ENCODE data around the gene IFT74.

Gene IFT74

DNA sequence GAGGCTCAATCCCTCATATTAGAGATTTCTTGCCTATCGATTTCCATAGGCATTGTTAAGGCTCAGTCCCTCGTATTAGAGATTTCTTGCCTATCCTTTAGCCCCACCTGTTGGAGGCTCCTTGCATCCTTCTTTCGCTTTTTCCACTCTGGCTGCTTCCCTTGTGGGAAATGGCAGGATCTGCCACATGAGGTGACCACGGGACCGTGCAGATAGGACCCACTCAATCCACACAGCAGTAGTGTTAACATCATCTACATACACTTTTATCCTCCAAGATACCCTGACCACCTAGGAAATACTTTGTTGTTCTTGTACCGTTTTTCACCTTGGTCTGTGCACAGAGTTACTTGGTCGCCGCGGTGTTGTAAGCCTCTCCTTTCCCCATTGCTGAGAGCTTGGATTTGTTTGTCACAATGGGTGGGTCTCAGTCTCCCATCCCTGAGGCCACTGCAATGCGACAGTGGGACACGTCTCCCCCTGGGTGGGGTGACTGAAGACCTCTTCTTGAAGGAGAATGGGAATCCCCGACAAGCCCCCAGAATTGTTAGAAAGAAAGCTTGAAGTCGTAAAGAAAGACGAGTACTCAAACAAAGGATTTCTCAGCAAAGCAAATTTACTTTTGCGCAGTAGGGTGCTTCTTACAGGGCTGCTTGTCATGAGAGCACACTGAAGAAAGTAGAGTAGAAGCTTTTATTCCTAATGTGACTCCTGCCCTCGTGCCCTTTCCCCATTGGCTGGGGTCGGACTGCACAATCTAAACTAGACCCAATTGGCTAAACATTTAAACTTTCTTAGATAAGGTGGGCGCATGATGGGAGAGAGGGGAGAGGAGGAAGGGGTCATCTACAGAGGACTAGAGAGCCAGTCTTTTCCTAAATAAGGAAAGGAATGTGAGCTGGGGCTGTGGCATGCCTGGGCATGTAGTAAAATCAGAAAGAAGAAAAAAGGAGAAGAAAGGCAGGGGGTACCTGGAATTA, 19.8 kb downstream of the IFT74 start:
- POLR2A ChIA-PET, result interaction anchor here (1.0 to 1.1 kb wide), 2 partner anchors 29 to 84 kb away, joined by 3 read pairs; partner anchors contain the start of genes CAAP1 and PLAA
- CTCF ChIA-PET, result interaction anchor here (1.4 kb wide), 1 partner anchor 14 kb away, joined by 3 read pairs; no protein-coding TSS in a partner anchor
- DNase-seq (ENCODE audit: extremely low spot score), result peak; percentile 61
- TF ChIP-seq, protein P1, sequence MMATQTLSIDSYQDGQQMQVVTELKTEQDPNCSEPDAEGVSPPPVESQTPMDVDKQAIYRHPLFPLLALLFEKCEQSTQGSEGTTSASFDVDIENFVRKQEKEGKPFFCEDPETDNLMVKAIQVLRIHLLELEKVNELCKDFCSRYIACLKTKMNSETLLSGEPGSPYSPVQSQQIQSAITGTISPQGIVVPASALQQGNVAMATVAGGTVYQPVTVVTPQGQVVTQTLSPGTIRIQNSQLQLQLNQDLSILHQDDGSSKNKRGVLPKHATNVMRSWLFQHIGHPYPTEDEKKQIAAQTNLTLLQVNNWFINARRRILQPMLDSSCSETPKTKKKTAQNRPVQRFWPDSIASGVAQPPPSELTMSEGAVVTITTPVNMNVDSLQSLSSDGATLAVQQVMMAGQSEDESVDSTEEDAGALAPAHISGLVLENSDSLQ (IDR thresholded peaks at IDR 0.05), result no peak
- TF ChIP-seq NFRKB (IDR thresholded peaks at IDR 0.05) (no peak), SP1 (IDR thresholded peaks at IDR 0.05) (no peak), BHLHE40 (IDR thresholded peaks at IDR 0.05; ENCODE audit: borderline replicate concordance) (no peak), HDGF (IDR thresholded peaks at IDR 0.05; ENCODE audit: borderline replicate concordance) (no peak), L3MBTL2 (conservative IDR thresholded peaks at IDR 0.05) (no peak), FOXA1 (IDR thresholded peaks at IDR 0.05) (no peak), FOXK2 (IDR thresholded peaks at IDR 0.05) (no peak), FOXM1 (IDR thresholded peaks at IDR 0.05; ENCODE audit: borderline replicate concordance) (no peak), ELF4 (IDR thresholded peaks at IDR 0.05) (no peak)

DNA sequence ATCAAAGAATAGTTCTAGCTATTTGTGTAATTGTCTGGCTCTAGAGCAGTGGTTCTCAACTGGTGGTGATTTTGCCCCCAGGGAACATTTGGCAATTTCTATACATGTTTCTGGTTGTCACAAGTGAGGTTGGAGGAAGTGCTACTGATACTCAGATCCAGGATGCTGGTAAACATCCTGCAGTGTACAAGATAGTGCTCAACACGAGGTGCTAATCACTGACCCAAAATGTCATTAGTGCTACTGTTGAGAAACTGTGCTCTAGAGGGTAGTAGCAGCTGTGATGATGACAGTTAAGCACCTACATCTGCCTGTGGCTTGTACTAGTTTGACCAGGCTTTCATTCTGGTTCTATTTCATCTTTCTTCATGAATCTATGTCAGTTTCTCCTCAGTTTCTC, 27.1 kb downstream of the IFT74 start:
- ChIA-PET CTCF (no interaction called here), POLR2A (no interaction called here)
- DNase-seq (ENCODE audit: extremely low spot score), result no peak
- no peak for TF ChIP-seq SP1 (IDR thresholded peaks at IDR 0.05)
- no peak for TF ChIP-seq ELF4 (IDR thresholded peaks at IDR 0.05)
- TF ChIP-seq HDGF (IDR thresholded peaks at IDR 0.05; ENCODE audit: borderline replicate concordance), result no peak

DNA sequence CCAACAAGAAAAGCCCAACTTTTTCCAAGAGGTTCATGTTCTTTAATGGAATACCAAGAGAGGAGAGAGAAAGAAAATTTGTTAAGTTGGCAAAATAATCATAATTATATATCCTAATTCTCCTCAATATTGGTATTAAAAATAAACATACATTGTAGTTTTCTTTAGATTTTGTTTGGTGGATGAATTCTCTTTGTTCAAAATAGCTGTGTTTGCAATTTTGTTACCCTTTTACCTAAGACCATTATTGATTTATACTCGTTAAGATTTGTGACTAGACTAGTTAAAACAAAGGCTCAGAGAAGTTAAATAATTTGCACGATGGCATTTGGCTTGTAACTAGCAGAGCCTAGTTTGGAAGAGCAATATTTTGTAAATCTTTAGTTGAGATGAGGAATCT, 39.6 kb downstream of the IFT74 start:
- POLR2A ChIA-PET, result no interaction called here
- CTCF ChIA-PET, result interaction anchor here (0.6 kb wide), 1 partner anchor 14 kb away, joined by 3 read pairs; no protein-coding TSS in a partner anchor
- TF ChIP-seq LEF1 (IDR thresholded peaks at IDR 0.05; ENCODE audit: borderline replicate concordance) (no peak), HDGF (IDR thresholded peaks at IDR 0.05; ENCODE audit: borderline replicate concordance) (no peak), ARNT (IDR thresholded peaks at IDR 0.05) (no peak), CTBP1 (IDR thresholded peaks at IDR 0.05; ENCODE audit: borderline replicate concordance) (no peak), ZNF384 (IDR thresholded peaks at IDR 0.05) (no peak), TARDBP (IDR thresholded peaks at IDR 0.05) (no peak), ELF4 (IDR thresholded peaks at IDR 0.05) (no peak), SUZ12 (IDR thresholded peaks at IDR 0.05) (no peak), FOXK2 (IDR thresholded peaks at IDR 0.05) (no peak), NFRKB (IDR thresholded peaks at IDR 0.05) (no peak)
- TF ChIP-seq, protein P1 (IDR thresholded peaks at IDR 0.05), result no peak
- DNase-seq (ENCODE audit: extremely low spot score), result no peak

DNA sequence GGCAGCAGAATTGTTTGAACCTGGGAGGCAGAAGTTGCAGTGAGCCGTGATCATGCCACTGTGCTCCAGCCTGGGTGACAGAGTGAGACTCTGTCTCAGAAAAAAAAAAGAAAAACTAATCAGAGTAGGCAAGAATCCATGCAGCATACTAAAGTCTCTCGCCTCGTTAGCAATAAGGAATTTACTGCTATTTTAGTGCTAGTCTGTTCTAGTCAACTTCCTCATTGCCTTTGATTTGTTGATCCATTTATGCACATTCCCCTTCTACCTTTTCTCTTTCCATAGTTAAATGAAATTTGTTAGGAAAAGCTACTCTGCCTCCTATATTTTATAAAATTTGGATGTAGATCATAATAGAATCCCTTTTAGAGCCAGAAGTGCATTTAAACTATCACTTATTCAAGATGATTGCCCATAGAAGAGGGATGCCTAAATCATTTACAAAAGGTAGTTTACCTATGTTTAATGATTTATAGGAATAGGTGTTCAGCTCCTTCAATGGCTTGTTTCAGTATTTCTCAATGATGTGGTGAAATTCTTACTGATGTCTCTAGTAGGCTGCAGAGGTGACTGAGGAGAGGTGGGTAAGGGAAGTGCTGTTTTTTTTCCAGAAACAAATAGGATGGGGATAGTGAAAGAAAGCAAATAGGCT, 47.3 kb downstream of the IFT74 start:
- TF ChIP-seq L3MBTL2 (conservative IDR thresholded peaks at IDR 0.05), result no peak
- TF ChIP-seq, protein P1 (IDR thresholded peaks at IDR 0.05), result no peak
- TF ChIP-seq FOXA1 (IDR thresholded peaks at IDR 0.05), result no peak
- TF ChIP-seq ZNF384 (IDR thresholded peaks at IDR 0.05), result no peak
- no peak for TF ChIP-seq TARDBP (IDR thresholded peaks at IDR 0.05)
- no peak for TF ChIP-seq ELF4 (IDR thresholded peaks at IDR 0.05)
- no peak for TF ChIP-seq ARNT (IDR thresholded peaks at IDR 0.05)
- DNase-seq (ENCODE audit: extremely low spot score), result no peak
- ChIA-PET CTCF (no interaction called here), POLR2A (no interaction called here)

DNA sequence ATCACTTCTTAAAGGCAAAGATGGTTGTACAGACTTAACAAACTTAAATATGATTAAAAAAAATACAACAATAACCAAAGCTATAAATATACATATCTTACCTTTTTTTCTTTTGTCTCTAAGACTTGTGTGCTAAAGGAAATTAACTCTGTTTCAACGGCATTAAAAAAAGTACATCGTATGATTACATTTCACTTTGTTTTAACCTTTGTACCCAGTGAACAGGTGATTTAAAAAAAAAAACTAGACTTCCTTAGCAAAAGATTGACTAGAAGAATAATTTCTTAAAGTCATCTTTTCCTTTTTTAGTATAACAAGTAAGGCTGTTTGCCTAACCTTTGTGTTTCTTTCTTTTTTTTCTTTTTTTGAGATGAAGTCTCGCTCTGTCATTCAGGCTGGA, 49.3 kb downstream of the IFT74 start, which contains the start of gene LRRC19:
TSS of gene LRRC19 (minus strand) at position 182 of the 400 bp plus-strand sequence. CDS start 5,978 bp downstream, outside the sequence.
- ChIA-PET CTCF (no interaction called here), POLR2A (no interaction called here)
- no peak for DNase-seq (ENCODE audit: extremely low spot score)
- no peak for TF ChIP-seq BHLHE40 (IDR thresholded peaks at IDR 0.05; ENCODE audit: borderline replicate concordance)
- no peak for TF ChIP-seq HDGF (IDR thresholded peaks at IDR 0.05; ENCODE audit: borderline replicate concordance)
- TF ChIP-seq FOXA1 (IDR thresholded peaks at IDR 0.05), result no peak
- TF ChIP-seq, protein P1 (IDR thresholded peaks at IDR 0.05), result no peak
- TF ChIP-seq LEF1 (IDR thresholded peaks at IDR 0.05; ENCODE audit: borderline replicate concordance), result no peak
- no peak for TF ChIP-seq SP1 (IDR thresholded peaks at IDR 0.05)
- TF ChIP-seq FOXK2 (IDR thresholded peaks at IDR 0.05), result no peak
- TF ChIP-seq SUZ12 (IDR thresholded peaks at IDR 0.05), result no peak
- TF ChIP-seq ELF4 (IDR thresholded peaks at IDR 0.05), result no peak
- TF ChIP-seq NFRKB (IDR thresholded peaks at IDR 0.05), result no peak
- no peak for TF ChIP-seq ZNF384 (IDR thresholded peaks at IDR 0.05)
- no peak for TF ChIP-seq ARNT (IDR thresholded peaks at IDR 0.05)
- no peak for TF ChIP-seq TARDBP (IDR thresholded peaks at IDR 0.05)
- TF ChIP-seq FOXM1 (IDR thresholded peaks at IDR 0.05; ENCODE audit: borderline replicate concordance), result no peak
- TF ChIP-seq CTBP1 (IDR thresholded peaks at IDR 0.05; ENCODE audit: borderline replicate concordance), result no peak
- no peak for TF ChIP-seq L3MBTL2 (conservative IDR thresholded peaks at IDR 0.05)

Measured in HEK293T (cell line).